ENCODE data around the gene ZNF611. TPM values are rescaled to one million over a fixed set of nuclear protein-coding genes. Genes with fewer than 3 reads are reported as not detected.

ZNF611 gene
- total and polyA plus RNA-seq, 10 of the 15 experiments (the other 5 are each of a cell fraction or from before 2014, with no cell fraction given) = 1.4 to 16.8 (median 7.6) TPM

GRCh38 chr19:52691737-52692136, 43.1 kb downstream of the ZNF611 start:
- CTCF ChIA-PET = interaction anchor here (0.7 to 1.0 kb wide), 2 partner anchors 20 to 425 kb away, joined by 3 read pairs; no protein-coding TSS in a partner anchor
- no TSS peak for BruUV-seq (replicated peaks)
- 4% methylated on average over 2 of the region's 2 CpGs for WGBS (ENCODE audit: insufficient coverage, insufficient replicate concordance, low lambda C conversion rate, missing lambda C conversion rate)
- no peak for TF ChIP-seq CBX5 (IDR thresholded peaks at IDR 0.05; ENCODE audit: low read depth)
- TF ChIP-seq ZNF384 (IDR thresholded peaks at IDR 0.05; ENCODE audit: borderline replicate concordance, low read depth, low read length) = no peak
- TF ChIP-seq, protein P1, sequence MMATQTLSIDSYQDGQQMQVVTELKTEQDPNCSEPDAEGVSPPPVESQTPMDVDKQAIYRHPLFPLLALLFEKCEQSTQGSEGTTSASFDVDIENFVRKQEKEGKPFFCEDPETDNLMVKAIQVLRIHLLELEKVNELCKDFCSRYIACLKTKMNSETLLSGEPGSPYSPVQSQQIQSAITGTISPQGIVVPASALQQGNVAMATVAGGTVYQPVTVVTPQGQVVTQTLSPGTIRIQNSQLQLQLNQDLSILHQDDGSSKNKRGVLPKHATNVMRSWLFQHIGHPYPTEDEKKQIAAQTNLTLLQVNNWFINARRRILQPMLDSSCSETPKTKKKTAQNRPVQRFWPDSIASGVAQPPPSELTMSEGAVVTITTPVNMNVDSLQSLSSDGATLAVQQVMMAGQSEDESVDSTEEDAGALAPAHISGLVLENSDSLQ (IDR thresholded peaks at IDR 0.05) = peak; percentile 52
- TF ChIP-seq POLR2A (IDR thresholded peaks at IDR 0.05; ENCODE audit: low read depth, low read length) = no peak
- TF ChIP-seq SP1 (IDR thresholded peaks at IDR 0.05; ENCODE audit: low read depth, low read length) = no peak
- TF ChIP-seq FOXK2 (IDR thresholded peaks at IDR 0.05) = no peak; the same call in 1 of the 2 replicates
- TF ChIP-seq KLF5 (IDR thresholded peaks at IDR 0.05; ENCODE audit: partially characterized antibody) = no peak
- TF ChIP-seq HCFC1 (IDR thresholded peaks at IDR 0.05; ENCODE audit: low read length) = no peak
- no peak for TF ChIP-seq ASH2L (IDR thresholded peaks at IDR 0.05; ENCODE audit: borderline replicate concordance, low read depth)
- TF ChIP-seq MLLT1 (IDR thresholded peaks at IDR 0.05) = no peak
- TF ChIP-seq POU2F2 (IDR thresholded peaks at IDR 0.05; ENCODE audit: borderline replicate concordance, low read depth, low read length) = peak; percentile 13; the same call in 1 of the 3 replicates
- TF ChIP-seq GABPA (IDR thresholded peaks at IDR 0.05; ENCODE audit: low read depth) = no peak
- TF ChIP-seq, protein P2, sequence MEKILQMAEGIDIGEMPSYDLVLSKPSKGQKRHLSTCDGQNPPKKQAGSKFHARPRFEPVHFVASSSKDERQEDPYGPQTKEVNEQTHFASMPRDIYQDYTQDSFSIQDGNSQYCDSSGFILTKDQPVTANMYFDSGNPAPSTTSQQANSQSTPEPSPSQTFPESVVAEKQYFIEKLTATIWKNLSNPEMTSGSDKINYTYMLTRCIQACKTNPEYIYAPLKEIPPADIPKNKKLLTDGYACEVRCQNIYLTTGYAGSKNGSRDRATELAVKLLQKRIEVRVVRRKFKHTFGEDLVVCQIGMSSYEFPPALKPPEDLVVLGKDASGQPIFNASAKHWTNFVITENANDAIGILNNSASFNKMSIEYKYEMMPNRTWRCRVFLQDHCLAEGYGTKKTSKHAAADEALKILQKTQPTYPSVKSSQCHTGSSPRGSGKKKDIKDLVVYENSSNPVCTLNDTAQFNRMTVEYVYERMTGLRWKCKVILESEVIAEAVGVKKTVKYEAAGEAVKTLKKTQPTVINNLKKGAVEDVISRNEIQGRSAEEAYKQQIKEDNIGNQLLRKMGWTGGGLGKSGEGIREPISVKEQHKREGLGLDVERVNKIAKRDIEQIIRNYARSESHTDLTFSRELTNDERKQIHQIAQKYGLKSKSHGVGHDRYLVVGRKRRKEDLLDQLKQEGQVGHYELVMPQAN (conservative IDR thresholded peaks at IDR 0.05) = 0 out of 2 replicates have a peak, but pooled peaks have one; percentile 27
- TF ChIP-seq ZNF622 (IDR thresholded peaks at IDR 0.05) = no peak
- no peak for TF ChIP-seq RFX5 (IDR thresholded peaks at IDR 0.05; ENCODE audit: low read depth, low read length)
- TF ChIP-seq, protein P3, sequence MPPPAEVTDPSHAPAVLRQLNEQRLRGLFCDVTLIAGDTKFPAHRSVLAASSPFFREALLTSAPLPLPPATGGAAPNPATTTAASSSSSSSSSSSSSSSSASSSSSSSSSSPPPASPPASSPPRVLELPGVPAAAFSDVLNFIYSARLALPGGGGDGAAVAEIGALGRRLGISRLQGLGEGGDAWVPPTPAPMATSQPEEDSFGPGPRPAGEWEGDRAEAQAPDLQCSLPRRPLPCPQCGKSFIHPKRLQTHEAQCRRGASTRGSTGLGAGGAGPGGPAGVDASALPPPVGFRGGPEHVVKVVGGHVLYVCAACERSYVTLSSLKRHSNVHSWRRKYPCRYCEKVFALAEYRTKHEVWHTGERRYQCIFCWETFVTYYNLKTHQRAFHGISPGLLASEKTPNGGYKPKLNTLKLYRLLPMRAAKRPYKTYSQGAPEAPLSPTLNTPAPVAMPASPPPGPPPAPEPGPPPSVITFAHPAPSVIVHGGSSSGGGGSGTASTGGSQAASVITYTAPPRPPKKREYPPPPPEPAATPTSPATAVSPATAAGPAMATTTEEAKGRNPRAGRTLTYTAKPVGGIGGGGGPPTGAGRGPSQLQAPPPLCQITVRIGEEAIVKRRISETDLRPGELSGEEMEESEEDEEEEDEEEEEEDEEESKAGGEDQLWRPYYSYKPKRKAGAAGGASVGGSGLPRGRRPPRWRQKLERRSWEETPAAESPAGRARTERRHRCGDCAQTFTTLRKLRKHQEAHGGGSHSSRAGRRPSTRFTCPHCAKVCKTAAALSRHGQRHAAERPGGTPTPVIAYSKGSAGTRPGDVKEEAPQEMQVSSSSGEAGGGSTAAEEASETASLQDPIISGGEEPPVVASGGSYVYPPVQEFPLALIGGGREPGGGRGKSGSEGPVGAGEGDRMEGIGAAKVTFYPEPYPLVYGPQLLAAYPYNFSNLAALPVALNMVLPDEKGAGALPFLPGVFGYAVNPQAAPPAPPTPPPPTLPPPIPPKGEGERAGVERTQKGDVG (CRISPR knock-in tag; IDR thresholded peaks at IDR 0.05) = no peak
- TF ChIP-seq MEF2A (IDR thresholded peaks at IDR 0.05; ENCODE audit: insufficient read depth, low read depth, low read length) = no peak
- no peak for TF ChIP-seq SUPT20H (IDR thresholded peaks at IDR 0.05; ENCODE audit: borderline replicate concordance, control insufficient read depth, low read depth, low read length)

More at GRCh38 chr19:52691737-52692136, 43.1 kb downstream of the ZNF611 start:
- Histone ChIP-seq H3K27me3 (replicated peaks in 1 of 2; ENCODE audit: control insufficient read depth in 2 of 2, insufficient read depth in 2 of 2, low read length in 1 of 2) (no peaks in the 10 kb centered on the region), H3K36me3 (ENCODE audit: control insufficient read depth in 2 of 2, insufficient read depth in 2 of 2, low read length in 1 of 2) (no peaks in the 10 kb centered on the region), H4K20me1 (ENCODE audit: control insufficient read depth, insufficient read depth) (no peaks in the 10 kb centered on the region), H3K9ac (ENCODE audit: control insufficient read depth, insufficient read depth, low read length) (no peak overlapping the region), H3K27ac (ENCODE audit: control insufficient read depth, insufficient read depth) (no peak overlapping the region), H2AFZ (ENCODE audit: control insufficient read depth, low read depth, low read length) (no peak overlapping the region), H3K4me2 (ENCODE audit: control insufficient read depth, insufficient read depth) (no peak overlapping the region), H3K4me1 (ENCODE audit: control insufficient read depth, insufficient read depth, low read length) (peaks cover 7% of the 10 kb centered on the region), H3K4me3 (no peak overlapping the region), H3K79me2 (ENCODE audit: control insufficient read depth, insufficient read depth, low read length) (peaks cover 9% of the 10 kb centered on the region), H3K9me3 (replicated peaks; ENCODE audit: control insufficient read depth, insufficient read depth, low read length) (peaks cover 3% of the 10 kb centered on the region)
- FAIRE-seq = no peak
- ATAC-seq = peak; percentile 48
- POLR2A ChIA-PET = interaction anchor here (0.6 to 1.5 kb wide), 4 partner anchors 10 to 89 kb away, joined by 4 to 11 read pairs (median 4); partner anchors contain the start of gene ZNF83
- in situ Hi-C loops (cut with MboI) = no loop called here
- SMC1A ChIA-PET (ENCODE audit: uncharacterized antibody, unreplicated experiment) = interaction anchor here (0.7 to 2.0 kb wide), 5 partner anchors 9 to 89 kb away, joined by 4 to 8 read pairs (median 4); no protein-coding TSS in a partner anchor
- RAD21 ChIA-PET (ENCODE audit: unreplicated experiment) = interaction anchor here (1.9 to 2.0 kb wide), 2 partner anchors 24 to 90 kb away, joined by 7 to 10 read pairs; no protein-coding TSS in a partner anchor
- intact Hi-C loops (cut with micrococcal nuclease; ENCODE audit: unreplicated experiment) = loop anchor here (5.0 kb wide), 3 partner anchors 41 to 96 kb away; partner anchors contain the start of gene ZNF600
- DNase-seq (ENCODE audit: low read depth, low spot score) = peak; percentile 62
